Endothelial cell of umbilical vein (primary cell): ENCODE results near the gene ADAM22. TPM values are rescaled to one million over a fixed set of nuclear protein-coding genes. Genes with fewer than 3 reads are reported as not detected.

ENCODE experiments used
- BruUV-seq: library from RNA; stranded (reverse); fragments of 400-500 nt; replicated peaks from 2 replicates; lab custom pipeline; 2021; lab: Mats Ljungman, UMichigan
- CTCF ChIA-PET: fragments of 300-600, 350-600 bp; sonication (Branson Sonifier 250); formaldehyde crosslinking; loops from one replicate; lab custom pipeline; 2021; ENCODE audit warnings: antibody characterized with exemption, inconsistent platforms; lab: Charles Lee
- POLR2A ChIA-PET: fragments of 300-600, 350-600 bp; sonication (Branson Sonifier 250); formaldehyde crosslinking; loops from one replicate; lab custom pipeline; 2021; ENCODE audit warnings: antibody characterized with exemption, inconsistent platforms; lab: Charles Lee
- DNase-seq: peaks from one replicate; pipeline ENCODE4 v3.0.0-alpha.2; 2011; ENCODE audit warnings: low read depth, low spot score
- FAIRE-seq: peaks from 2 replicates; lab custom pipeline; 2011; peaks lifted over from hg19 to GRCh38; lab: Jason Lieb, UNC
- H2AFZ ChIP-seq: 2 replicates; pipeline ENCODE4 v1.6.0; 2012; ENCODE audit warnings: low read depth, low read length, control low read depth, inconsistent platforms
- H3K27ac ChIP-seq: 2 replicates; pipeline ENCODE4 v1.5.1; 2011; ENCODE audit warnings: low read depth, mild to moderate bottlenecking, control low read depth, low read length, moderate library complexity; ENCODE audit not compliant: insufficient read depth
- H3K27me3 ChIP-seq, 2 experiments: 2 replicates each; pipeline versions ENCODE4 v1.6.0 to v1.6.1; 2011; ENCODE audit warnings: low read length in 2 of 2, mixed read lengths in 1 of 2; ENCODE audit not compliant: control insufficient read depth in 2 of 2, insufficient read depth in 2 of 2
- H3K36me3 ChIP-seq, 2 experiments: 2 replicates in 1 of 2; 3 replicates in 1 of 2; pipeline ENCODE4 v1.5.1; 2011; ENCODE audit warnings: low read length in 2 of 2, mild to moderate bottlenecking in 1 of 2, moderate library complexity in 1 of 2; ENCODE audit not compliant: control insufficient read depth in 2 of 2, insufficient read depth in 2 of 2; ENCODE audit errors: extremely low read depth in 1 of 2
- H3K4me1 ChIP-seq: 3 replicates; pipeline ENCODE4 v1.5.1; 2011; ENCODE audit warnings: mild to moderate bottlenecking, low read length; ENCODE audit not compliant: control insufficient read depth, insufficient read depth; ENCODE audit errors: extremely low read depth
- H3K4me2 ChIP-seq: 2 replicates; pipeline ENCODE4 v1.6.1; 2011; ENCODE audit warnings: low read length, control low read depth, mixed read lengths; ENCODE audit not compliant: insufficient read depth
- H3K4me3 ChIP-seq, 3 experiments: fragments of 200-600 bp in 1 of 3; sonication (generic), shearing (Covaris generic) in 1 of 3; replicated peaks in 1 of 3; 2 replicates each; pipeline ENCODE4 v1.5.1; 2011 to 2016; ENCODE audit warnings: control low read depth in 3 of 3, low read length in 3 of 3, mild to moderate bottlenecking in 2 of 3, inconsistent platforms in 1 of 3, low read depth in 1 of 3, moderate library complexity in 1 of 3; ENCODE audit not compliant: insufficient read depth in 1 of 3
- H3K79me2 ChIP-seq: 2 replicates; pipeline ENCODE4 v1.6.0; 2012; ENCODE audit warnings: low read length, inconsistent platforms; ENCODE audit not compliant: control insufficient read depth, insufficient read depth
- H3K9ac ChIP-seq: replicated peaks from 2 replicates; pipeline ENCODE3; 2011; ENCODE audit warnings: low read length, control low read depth; ENCODE audit not compliant: insufficient read depth; ENCODE audit errors: extremely low read depth
- H3K9me1 ChIP-seq: replicated peaks from 3 replicates; pipeline ENCODE4 v1.6.0; 2011; ENCODE audit warnings: mild to moderate bottlenecking, low read length; ENCODE audit not compliant: control insufficient read depth, insufficient read depth; ENCODE audit errors: extremely low read depth
- H3K9me3 ChIP-seq: replicated peaks from 2 replicates; pipeline ENCODE4 v1.5.1; 2012; ENCODE audit warnings: low read length, inconsistent platforms; ENCODE audit not compliant: control insufficient read depth, insufficient read depth
- H4K20me1 ChIP-seq: replicated peaks from 2 replicates; pipeline ENCODE3; 2011; ENCODE audit warnings: mild to moderate bottlenecking, low read length; ENCODE audit not compliant: control insufficient read depth, insufficient read depth; ENCODE audit errors: extremely low read depth
- CTCF ChIP-seq, 2 donors: IDR thresholded peaks; 1 replicate in 1 of 2; 2 replicates in 1 of 2; pipeline ENCODE4 v1.5.1; 2011; ENCODE audit warnings: low read length in 2 of 2, mild to moderate bottlenecking in 2 of 2, moderate library complexity in 2 of 2, control low read depth in 1 of 2, inconsistent platforms in 1 of 2, low read depth in 1 of 2; ENCODE audit not compliant: insufficient read depth in 1 of 2; ENCODE audit errors: extremely low read depth in 1 of 2
- EZH2 ChIP-seq: IDR thresholded peaks from 2 replicates; pipeline ENCODE4 v1.6.1; 2012; ENCODE audit warnings: borderline replicate concordance, low read depth, mild to moderate bottlenecking, moderate library complexity, low read length, inconsistent platforms; ENCODE audit not compliant: severe bottlenecking
- FOS ChIP-seq: IDR thresholded peaks from 2 replicates; pipeline ENCODE4 v1.6.1; 2011; ENCODE audit warnings: mild to moderate bottlenecking, low read length, moderate library complexity, borderline replicate concordance; ENCODE audit not compliant: insufficient read depth
- GATA2 ChIP-seq: IDR thresholded peaks from 2 replicates; pipeline ENCODE4 v1.7.0; 2011; ENCODE audit warnings: low read depth, mild to moderate bottlenecking, moderate library complexity, mixed read lengths, low read length; ENCODE audit not compliant: insufficient read length, insufficient read depth
- JUN ChIP-seq: IDR thresholded peaks from 2 replicates; pipeline ENCODE4 v1.6.1; 2011; ENCODE audit warnings: borderline replicate concordance, low read depth; ENCODE audit not compliant: insufficient read length, insufficient read depth
- MYC ChIP-seq: IDR thresholded peaks from one replicate; pipeline ENCODE4 v1.6.1; 2011; ENCODE audit warnings: mild to moderate bottlenecking, low read depth, low read length
- POLR2A ChIP-seq: IDR thresholded peaks from 2 replicates; pipeline ENCODE4 v1.6.1; 2012; ENCODE audit warnings: low read depth, mild to moderate bottlenecking, control low read depth, low read length
- POLR2AphosphoS5 ChIP-seq: IDR thresholded peaks from 2 replicates; pipeline ENCODE4 v1.6.1; 2012; ENCODE audit warnings: low read depth, mild to moderate bottlenecking, control low read depth, low read length, moderate library complexity; ENCODE audit not compliant: insufficient read depth
- dilution Hi-C: fragments of 300-500 bp; cut with MboI; formaldehyde crosslinking; loops from one replicate; pipeline ENCODE4 v1.15.0; 2019; ENCODE audit warnings: low sequenced_read_pairs; ENCODE audit not compliant: extremely low pct_ligation_motif_present
- intact Hi-C: fragments of 100-400 bp; cut with micrococcal nuclease; formaldehyde crosslinking; loops from one replicate; pipeline ENCODE4 v1.10.0; 2022
- polyA plus RNA-seq, 4 experiments: library from polyadenylated mRNA; depleted of rRNA in 3 of 4; stranded (reverse) in 3 of 4; unstranded in 1 of 4; fragments of >200 nt; gene quantifications; 2 replicates each; pipeline versions ENCODE4 v1.2.1 to v1.2.3, GENCODE V29; 2011 to 2012; ENCODE audit warnings: missing spikeins in 1 of 4
- total RNA-seq: library from RNA; stranded (reverse); gene quantifications from 2 replicates; pipeline ENCODE4 v1.2.3, GENCODE V29; 2021
- TF ChIP-seq, protein P1 (sequence below): IDR thresholded peaks from 2 replicates; pipeline ENCODE4 v1.6.1; 2011; ENCODE audit not compliant: insufficient read depth, insufficient read length

Gene ADAM22
- total and polyA plus RNA-seq, 2 donors (not counting 3 experiments of a cell fraction or from before 2014, with no cell fraction given): 0.33 to 0.53 TPM

GRCh38 chr7:88208521-88208920, 274.5 kb downstream of the ADAM22 start:
- H2AFZ ChIP-seq: no peak overlapping the region
- peaks cover 5% of the 10 kb centered on the region for H4K20me1 ChIP-seq
- H3K9ac ChIP-seq: no peak overlapping the region
- ChIA-PET POLR2A (no interaction called here), CTCF (interaction anchor here (0.9 to 3.6 kb wide), 3 partner anchors 16 to 39 kb away, joined by 4 to 15 read pairs (median 4); no protein-coding TSS in a partner anchor)
- H3K4me2 ChIP-seq: no peak overlapping the region
- no peak for DNase-seq
- BruUV-seq: no TSS peak
- TF ChIP-seq, protein P1, sequence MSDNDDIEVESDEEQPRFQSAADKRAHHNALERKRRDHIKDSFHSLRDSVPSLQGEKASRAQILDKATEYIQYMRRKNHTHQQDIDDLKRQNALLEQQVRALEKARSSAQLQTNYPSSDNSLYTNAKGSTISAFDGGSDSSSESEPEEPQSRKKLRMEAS: no peak
- TF ChIP-seq CTCF (IDR thresholded peaks at IDR 0.05; ENCODE audit: extremely low read depth in 1 of 2, insufficient read depth in 1 of 2, low read depth in 1 of 2, low read length in 2 of 2): no peak
- TF ChIP-seq FOS: no peak
- no peak for TF ChIP-seq GATA2
- TF ChIP-seq POLR2AphosphoS5: no peak
- TF ChIP-seq EZH2: no peak
- no peak for TF ChIP-seq JUN
- TF ChIP-seq MYC: no peak
- TF ChIP-seq POLR2A: no peak
- dilution Hi-C loops: no loop called here
- intact Hi-C loops: no loop called here
- no peaks in the 10 kb centered on the region for H3K9me1 ChIP-seq
- H3K79me2 ChIP-seq: peaks cover 11% of the 10 kb centered on the region
- H3K27me3 ChIP-seq: no peaks in the 10 kb centered on the region
- H3K36me3 ChIP-seq: peaks cover 23 to 51% of the 10 kb centered on the region in 2 experiments
- no peaks in the 10 kb centered on the region for H3K4me1 ChIP-seq
- H3K4me3 ChIP-seq: no peak overlapping the region
- no peak overlapping the region for H3K27ac ChIP-seq
- H3K9me3 ChIP-seq: no peaks in the 10 kb centered on the region
- no peak for FAIRE-seq
